ENCODE results near the gene CHD9.

- TF ChIP-seq CTCF (IDR thresholded peaks at IDR 0.05) = no peak
- TF ChIP-seq POLR2A (IDR thresholded peaks at IDR 0.05) = no peak
Measured at GRCh38 chr16:53131050-53131362, 76.2 kb downstream of the CHD9 start.
